Liver (tissue), 9 donors: ENCODE measurements around the gene RAB44. TPM values are rescaled to one million over a fixed set of nuclear protein-coding genes. Genes with fewer than 3 reads are reported as not detected.

ENCODE experiments used
- DNase-seq: peaks from one replicate; pipeline ENCODE4 v3.0.0-alpha.2; 2017; ENCODE audit warnings: low spot score
- H3K27ac ChIP-seq, 2 donors: one replicate each; pipeline ENCODE4 v1.7.0; 2013; ENCODE audit warnings: inconsistent platforms in 2 of 2, low read length in 2 of 2, control low read depth in 1 of 2, low read depth in 1 of 2, mild to moderate bottlenecking in 1 of 2
- H3K27me3 ChIP-seq, 4 donors: one replicate each; pipeline versions ENCODE4 v1.6.1 to v1.7.0; 2013; ENCODE audit warnings: low read length in 3 of 4, inconsistent platforms in 1 of 4, mild to moderate bottlenecking in 1 of 4, moderate library complexity in 1 of 4; ENCODE audit not compliant: control insufficient read depth in 4 of 4, insufficient read depth in 4 of 4
- H3K36me3 ChIP-seq, 4 donors: one replicate each; pipeline versions ENCODE4 v1.6.1 to v1.7.0; 2013; ENCODE audit warnings: low read length in 3 of 4, mild to moderate bottlenecking in 3 of 4, low read depth in 1 of 4, moderate library complexity in 1 of 4; ENCODE audit not compliant: control insufficient read depth in 4 of 4, insufficient read depth in 3 of 4
- H3K4me1 ChIP-seq, 4 donors: one replicate each; pipeline versions ENCODE4 v1.6.1 to v1.7.0; 2013; ENCODE audit warnings: low read length in 3 of 4, mild to moderate bottlenecking in 3 of 4, moderate library complexity in 1 of 4; ENCODE audit not compliant: control insufficient read depth in 4 of 4, insufficient read depth in 4 of 4
- H3K4me3 ChIP-seq, 3 donors: one replicate each; pipeline versions ENCODE4 v1.6.1 to v1.7.0; 2013; ENCODE audit warnings: low read length in 3 of 3, control low read depth in 1 of 3, low read depth in 1 of 3, mild to moderate bottlenecking in 1 of 3
- H3K9ac ChIP-seq, 2 donors: one replicate each; pipeline ENCODE4 v1.7.0; 2013; ENCODE audit warnings: low read length in 2 of 2, mild to moderate bottlenecking in 2 of 2, moderate library complexity in 2 of 2, control low read depth in 1 of 2, low read depth in 1 of 2
- H3K9me3 ChIP-seq, 4 donors: one replicate each; pipeline versions ENCODE4 v1.6.1 to v1.7.0; 2013; ENCODE audit warnings: low read length in 3 of 4; ENCODE audit not compliant: control insufficient read depth in 4 of 4
- CTCF ChIP-seq: fragments of 150-350 bp; IDR thresholded peaks from 2 replicates; pipeline ENCODE4 v1.5.1; 2017; ENCODE audit warnings: improper control_type of control experiment, low read depth, low read length; ENCODE audit not compliant: missing input control
- EGR1 ChIP-seq, 2 donors: IDR thresholded peaks; 2 replicates each; pipeline ENCODE4 v1.6.1; 2016 to 2018; ENCODE audit warnings: antibody characterized with exemption in 2 of 2, low read depth in 2 of 2
- FOXA1 ChIP-seq: IDR thresholded peaks from 2 replicates; pipeline ENCODE4 v1.6.1; 2016; ENCODE audit warnings: antibody characterized with exemption
- FOXA2 ChIP-seq: IDR thresholded peaks from 2 replicates; pipeline ENCODE4 v1.6.1; 2016; ENCODE audit warnings: antibody characterized with exemption
- GABPA ChIP-seq, 2 donors: IDR thresholded peaks in 1 of 2; conservative IDR thresholded peaks in 1 of 2; 2 replicates each; pipeline ENCODE4 v1.6.1; 2016; ENCODE audit warnings: antibody characterized with exemption in 2 of 2, mild to moderate bottlenecking in 1 of 2, moderate library complexity in 1 of 2
- HNF4A ChIP-seq, 2 donors: conservative IDR thresholded peaks; 2 replicates each; pipeline ENCODE4 v1.6.1; 2016; ENCODE audit warnings: antibody characterized with exemption in 2 of 2, mild to moderate bottlenecking in 2 of 2
- HNF4G ChIP-seq: IDR thresholded peaks from 2 replicates; pipeline ENCODE4 v1.6.1; 2016; ENCODE audit warnings: antibody characterized with exemption
- JUND ChIP-seq, 2 donors: IDR thresholded peaks; 2 replicates each; pipeline ENCODE4 v1.6.1; 2016; ENCODE audit warnings: antibody characterized with exemption in 2 of 2
- NR2F2 ChIP-seq: IDR thresholded peaks from 2 replicates; pipeline ENCODE4 v1.6.1; 2016; ENCODE audit warnings: antibody characterized with exemption
- RAD21 ChIP-seq, 2 donors: IDR thresholded peaks; 2 replicates each; pipeline ENCODE4 v1.6.1; 2016; ENCODE audit warnings: antibody characterized with exemption in 2 of 2, mild to moderate bottlenecking in 2 of 2
- REST ChIP-seq: IDR thresholded peaks from 2 replicates; pipeline ENCODE4 v1.6.1; 2016; ENCODE audit warnings: antibody characterized with exemption, mild to moderate bottlenecking
- RXRA ChIP-seq, 2 donors: IDR thresholded peaks; 2 replicates each; pipeline ENCODE4 v1.6.1; 2017 to 2018; ENCODE audit warnings: antibody characterized with exemption in 2 of 2, mild to moderate bottlenecking in 1 of 2
- SP1 ChIP-seq: IDR thresholded peaks from 2 replicates; pipeline ENCODE4 v1.6.1; 2018; ENCODE audit warnings: antibody characterized with exemption, mild to moderate bottlenecking
- TAF1 ChIP-seq: conservative IDR thresholded peaks from 2 replicates; pipeline ENCODE4 v1.6.1; 2016; ENCODE audit warnings: antibody characterized with exemption, mild to moderate bottlenecking
- WGBS: extraction: QIAGEN DNeasy Blood & Tissue Kit; methylation state at CpG from one replicate; pipeline ENCODE4 v1.1.7; 2013; 5-methylcytosine and 5-hydroxymethylcytosine counted together
- polyA plus RNA-seq, 2 donors: library from polyadenylated mRNA; stranded (reverse) in 1 of 2; unstranded in 1 of 2; fragments of 200-250 nt in 1 of 2; fragments of >200 nt in 1 of 2; fragmentation: Nextera tagmentation in 1 of 2; extraction: Ambion mirVana in 1 of 2; gene quantifications; one replicate each; pipeline versions ENCODE4 v1.2.1 to v1.2.3, GENCODE V29; 2013 to 2015
- total RNA-seq, 2 donors: library from RNA; depleted of rRNA; stranded (reverse); fragments of >200 nt; gene quantifications; one replicate each; pipeline ENCODE4 v1.2.3, GENCODE V29; 2014
- TF ChIP-seq, protein P1 (sequence below): IDR thresholded peaks from 2 replicates; pipeline ENCODE4 v1.6.1; 2016; ENCODE audit warnings: antibody characterized with exemption
- TF ChIP-seq, protein P2 (sequence below): IDR thresholded peaks from 2 replicates; pipeline ENCODE4 v1.6.1; 2016; ENCODE audit warnings: antibody characterized with exemption
- donor health status: healthy.
- donor health status: healthy.
- donor health status: healthy.
- donor health status: healthy.
- donor health status: healthy.

Gene RAB44
- total and polyA plus RNA-seq, 4 donors = 0.02 to 1.3 (median 0.08) TPM; not detected in 1

DNA sequence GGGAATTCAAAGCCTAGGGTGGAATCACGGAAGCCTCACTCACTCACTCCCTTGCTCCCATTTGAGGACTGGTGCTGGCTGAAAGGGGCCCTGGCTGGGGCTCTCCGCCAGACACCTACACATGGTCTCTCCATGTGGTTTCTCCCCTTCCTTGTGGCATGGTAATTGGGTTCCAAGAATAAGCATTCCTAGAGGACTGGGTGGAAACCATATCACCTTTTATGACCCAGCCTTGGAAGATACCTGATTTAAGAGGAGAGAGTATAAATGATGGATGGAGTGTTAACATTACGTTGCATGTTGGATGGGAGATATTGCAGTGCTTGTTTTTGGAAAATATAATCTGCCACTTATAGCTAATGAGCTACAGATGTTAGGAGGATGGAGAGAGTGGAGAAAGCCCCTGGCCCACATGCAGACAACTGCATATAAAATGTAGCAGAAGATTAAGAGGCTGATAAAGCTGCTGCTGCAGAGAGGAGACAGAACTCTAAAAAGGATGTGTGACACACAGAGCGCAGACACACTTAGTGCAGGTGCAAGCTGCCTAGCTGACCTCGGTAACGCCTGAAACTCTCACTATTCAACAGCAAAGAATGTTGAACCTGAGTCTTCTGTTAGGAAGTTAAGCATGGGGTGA, 42.4 kb upstream of the RAB44 start:
- Histone ChIP-seq H3K36me3 (no peaks in the 10 kb centered on the region), H3K27ac (no peak overlapping the region), H3K27me3 (no peaks in the 10 kb centered on the region), H3K9ac (no peak overlapping the region), H3K4me1 (peaks cover 0 to 2% (median under 1%) of the 10 kb centered on the region in 4 donors), H3K9me3 (no peaks in the 10 kb centered on the region), H3K4me3 (no peak overlapping the region)
- no peak for DNase-seq
- TF ChIP-seq EGR1 (IDR thresholded peaks at IDR 0.05; ENCODE audit: low read depth in 2 of 2) (no peak), FOXA1 (no peak), RAD21 (IDR thresholded peaks at IDR 0.05) (no peak), REST (no peak), RXRA (IDR thresholded peaks at IDR 0.05) (no peak), HNF4A (conservative IDR thresholded peaks at IDR 0.05) (no peak), NR2F2 (no peak), FOXA2 (no peak), TAF1 (no peak)
- TF ChIP-seq, protein P1, sequence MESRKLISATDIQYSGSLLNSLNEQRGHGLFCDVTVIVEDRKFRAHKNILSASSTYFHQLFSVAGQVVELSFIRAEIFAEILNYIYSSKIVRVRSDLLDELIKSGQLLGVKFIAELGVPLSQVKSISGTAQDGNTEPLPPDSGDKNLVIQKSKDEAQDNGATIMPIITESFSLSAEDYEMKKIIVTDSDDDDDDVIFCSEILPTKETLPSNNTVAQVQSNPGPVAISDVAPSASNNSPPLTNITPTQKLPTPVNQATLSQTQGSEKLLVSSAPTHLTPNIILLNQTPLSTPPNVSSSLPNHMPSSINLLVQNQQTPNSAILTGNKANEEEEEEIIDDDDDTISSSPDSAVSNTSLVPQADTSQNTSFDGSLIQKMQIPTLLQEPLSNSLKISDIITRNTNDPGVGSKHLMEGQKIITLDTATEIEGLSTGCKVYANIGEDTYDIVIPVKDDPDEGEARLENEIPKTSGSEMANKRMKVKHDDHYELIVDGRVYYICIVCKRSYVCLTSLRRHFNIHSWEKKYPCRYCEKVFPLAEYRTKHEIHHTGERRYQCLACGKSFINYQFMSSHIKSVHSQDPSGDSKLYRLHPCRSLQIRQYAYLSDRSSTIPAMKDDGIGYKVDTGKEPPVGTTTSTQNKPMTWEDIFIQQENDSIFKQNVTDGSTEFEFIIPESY = no peak
- WGBS = 82% methylated on average over 6 of the region's 6 CpGs

DNA sequence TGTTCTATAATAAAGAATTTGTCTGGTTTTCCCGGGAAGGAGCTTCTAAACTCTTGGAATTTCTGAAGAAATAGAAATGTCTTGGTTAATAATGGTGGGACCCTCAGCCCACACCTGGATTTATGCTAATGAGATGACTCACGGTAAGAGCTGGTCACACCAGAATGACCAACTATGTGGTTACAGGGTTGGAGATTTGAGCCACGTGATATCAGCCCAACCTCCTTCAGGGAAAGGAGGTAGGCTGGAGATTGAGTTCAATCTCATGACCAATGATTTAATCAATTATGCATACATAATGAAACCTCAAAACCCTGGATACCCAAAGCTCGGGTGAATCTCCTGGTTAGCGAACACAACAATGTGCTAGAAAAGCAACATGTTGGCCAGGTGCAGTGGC, 41.2 kb upstream of the RAB44 start:
- no peaks in the 10 kb centered on the region for H3K36me3 ChIP-seq
- H3K9ac ChIP-seq = no peak overlapping the region
- no peaks in the 10 kb centered on the region for H3K27me3 ChIP-seq
- H3K4me3 ChIP-seq = no peak overlapping the region
- H3K27ac ChIP-seq = no peak overlapping the region
- no peaks in the 10 kb centered on the region for H3K9me3 ChIP-seq
- no peak for DNase-seq
- TF ChIP-seq EGR1 (IDR thresholded peaks at IDR 0.05; ENCODE audit: low read depth in 2 of 2) (no peak), CTCF (no peak), RXRA (IDR thresholded peaks at IDR 0.05) (no peak), FOXA1 (no peak), HNF4A (conservative IDR thresholded peaks at IDR 0.05) (no peak), HNF4G (no peak), GABPA (IDR thresholded peaks at IDR 0.05 in 1 of 2, conservative IDR thresholded peaks at IDR 0.05 in 1 of 2) (no peak), NR2F2 (no peak), TAF1 (no peak), SP1 (no peak), JUND (IDR thresholded peaks at IDR 0.05) (no peak)
- TF ChIP-seq, protein P2, sequence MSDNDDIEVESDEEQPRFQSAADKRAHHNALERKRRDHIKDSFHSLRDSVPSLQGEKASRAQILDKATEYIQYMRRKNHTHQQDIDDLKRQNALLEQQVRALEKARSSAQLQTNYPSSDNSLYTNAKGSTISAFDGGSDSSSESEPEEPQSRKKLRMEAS = no peak
- TF ChIP-seq, protein P1 = no peak
- WGBS = 89% methylated on average over 5 of the region's 5 CpGs
- peaks cover 0 to 10% (median 3%) of the 10 kb centered on the region in 4 donors for H3K4me1 ChIP-seq
